ENCODE results near the gene CTTNBP2.

CTTNBP2 gene

DNA sequence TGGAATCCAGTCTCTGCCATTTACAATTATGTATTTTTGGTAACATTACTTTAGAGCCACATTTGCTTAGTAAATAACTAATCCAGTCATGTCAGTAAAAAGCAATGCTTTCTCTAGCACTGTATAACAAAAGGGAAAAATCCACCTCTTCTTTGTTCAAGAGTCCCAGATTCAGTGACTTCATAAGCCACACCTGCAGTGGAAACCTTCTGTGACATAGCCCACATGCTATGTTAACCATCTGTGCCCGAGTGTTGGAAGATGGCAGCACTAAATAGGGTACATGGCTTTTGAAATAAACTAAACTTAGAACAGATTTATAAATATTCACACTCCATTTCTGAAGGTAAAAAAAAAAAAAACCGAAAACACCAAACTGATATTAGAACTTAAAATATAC is 83.0 kb downstream of the CTTNBP2 start:
- in situ Hi-C loops (cut with MboI; ENCODE audit: low sequenced_read_pairs): no loop called here

DNA sequence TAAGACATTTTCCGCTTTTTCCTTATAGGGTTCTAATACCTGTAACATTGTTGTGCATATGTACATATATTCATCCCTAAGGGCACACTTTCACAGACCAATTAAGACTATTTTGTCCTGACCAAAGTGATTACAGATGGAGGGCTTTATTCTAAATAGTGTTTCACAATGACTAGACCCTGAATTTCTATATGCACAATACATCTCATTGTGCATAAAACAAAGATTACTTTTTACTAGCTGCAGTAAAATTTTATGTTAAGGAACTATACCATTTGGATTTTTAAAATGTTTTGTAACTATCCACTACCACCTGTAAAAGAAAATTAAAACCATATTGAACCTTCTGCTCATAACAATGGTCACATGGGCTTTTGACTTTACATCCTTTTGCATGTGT is 87.8 kb downstream of the CTTNBP2 start:
- in situ Hi-C loops (cut with MboI; ENCODE audit: low sequenced_read_pairs): no loop called here

DNA sequence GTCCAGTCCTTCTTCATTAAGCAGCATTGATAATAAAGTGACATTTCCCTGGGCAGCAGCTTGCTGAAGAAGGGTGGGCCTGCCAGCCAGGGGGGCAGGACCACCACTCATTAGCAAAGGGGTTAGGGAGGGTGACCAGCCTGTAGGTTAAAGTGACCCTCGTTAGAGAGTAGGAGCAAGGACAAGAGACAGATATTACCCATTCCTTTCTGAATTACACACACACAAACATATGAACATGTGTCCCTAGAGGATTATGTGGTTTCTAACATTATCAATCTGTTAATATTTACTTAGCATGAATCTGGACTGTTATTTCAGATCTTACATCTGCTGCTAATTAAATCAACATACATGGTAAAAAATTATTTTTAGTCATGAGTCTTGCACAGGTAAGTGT is 88.9 kb downstream of the CTTNBP2 start:
- in situ Hi-C loops (cut with MboI; ENCODE audit: low sequenced_read_pairs): no loop called here

DNA sequence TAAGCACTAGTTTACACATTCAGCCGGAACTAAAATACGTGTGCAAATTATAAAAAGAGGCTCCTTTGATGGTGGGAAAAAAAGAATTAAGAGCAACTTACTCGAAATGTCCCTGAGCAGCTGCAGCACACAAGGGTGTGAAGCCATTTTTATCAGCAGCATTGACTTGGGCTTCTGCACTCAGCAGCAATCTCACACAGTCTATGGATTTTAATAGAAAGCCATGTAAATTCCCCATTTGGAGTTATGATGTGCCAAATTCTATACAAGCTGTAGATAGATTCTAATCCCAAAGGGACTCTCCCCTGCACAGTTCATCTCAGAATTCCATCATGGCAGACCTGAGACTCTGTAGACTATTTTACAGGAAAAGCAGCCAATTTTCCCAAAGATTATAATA is 90.5 kb downstream of the CTTNBP2 start:
- in situ Hi-C loops (cut with MboI; ENCODE audit: low sequenced_read_pairs): no loop called here

DNA sequence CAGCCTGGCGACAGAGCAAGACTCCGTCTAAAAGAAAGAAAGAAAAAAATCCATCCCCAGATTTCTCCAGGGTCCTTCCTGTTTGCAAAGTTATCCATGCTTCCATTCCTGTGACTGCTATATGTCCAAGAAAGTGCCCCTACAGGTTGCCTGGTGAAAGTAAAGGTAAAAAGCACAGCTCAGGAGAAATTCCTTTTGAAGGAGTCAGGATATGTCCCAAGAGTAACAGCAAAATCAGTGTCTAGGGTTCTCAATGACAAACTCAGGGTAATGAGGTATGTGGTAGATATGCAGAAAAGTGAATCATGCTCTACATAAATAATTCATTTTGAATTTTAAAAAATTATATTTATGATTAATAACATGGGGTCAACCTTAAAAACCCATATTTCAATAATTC is 91.5 kb downstream of the CTTNBP2 start:
- in situ Hi-C loops (cut with MboI; ENCODE audit: low sequenced_read_pairs): no loop called here

DNA sequence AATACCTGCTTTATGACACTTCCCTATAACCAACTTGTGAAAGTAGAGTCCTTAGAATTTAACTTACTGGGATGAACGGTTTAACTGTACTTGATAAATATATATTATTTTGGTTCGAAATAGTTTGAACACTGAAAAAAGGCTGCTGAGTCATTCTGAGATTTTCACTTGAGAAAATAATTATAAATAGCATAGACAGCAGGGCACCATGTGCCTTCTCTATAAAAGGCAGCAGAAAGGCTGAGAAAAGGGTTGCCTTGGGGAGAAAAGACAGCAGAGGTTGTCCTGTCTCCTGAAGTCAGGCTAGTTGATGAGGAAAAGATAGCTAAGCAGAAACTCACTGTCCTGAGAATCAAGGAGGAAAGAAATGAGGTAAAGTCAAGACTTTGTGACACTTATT is 92.4 kb downstream of the CTTNBP2 start:
- in situ Hi-C loops (cut with MboI; ENCODE audit: low sequenced_read_pairs): no loop called here

DNA sequence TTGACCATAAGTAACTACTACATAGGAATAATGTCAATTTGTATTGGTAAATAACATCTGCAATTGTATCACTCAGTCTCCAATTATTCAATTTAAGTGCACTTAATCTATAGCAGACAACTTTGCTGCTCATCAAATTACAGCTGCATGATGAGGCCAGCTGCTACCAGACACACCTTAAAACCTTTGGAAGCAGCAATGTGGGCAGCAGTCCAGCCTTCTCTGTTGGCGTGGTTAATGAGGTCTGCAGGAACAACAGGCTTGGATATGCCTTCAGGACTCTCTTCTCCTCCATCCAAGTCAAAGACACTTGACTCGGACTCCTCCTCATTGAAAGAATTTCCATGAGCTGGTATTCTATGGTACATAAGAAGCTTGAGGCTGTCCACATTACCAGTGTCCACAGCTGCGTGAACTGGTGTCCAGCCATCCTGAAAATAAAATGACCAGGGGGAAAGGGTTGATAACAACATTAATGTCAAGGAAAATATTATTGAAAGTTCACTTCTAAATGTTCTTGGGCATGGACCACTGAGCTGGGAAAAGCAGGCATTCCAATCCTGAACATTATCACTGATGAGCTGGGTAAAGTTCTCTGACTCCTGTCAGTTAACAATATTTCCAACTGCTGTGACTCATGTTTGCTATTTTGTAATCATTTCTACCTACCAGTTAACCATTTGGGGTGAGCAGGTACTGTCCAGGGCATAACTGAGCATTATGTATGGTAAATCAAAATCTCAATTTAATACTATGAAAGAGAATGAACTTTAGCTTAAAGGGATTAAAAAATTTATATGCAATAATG is 95.7 kb downstream of the CTTNBP2 start:
- in situ Hi-C loops (cut with MboI; ENCODE audit: low sequenced_read_pairs): no loop called here

DNA sequence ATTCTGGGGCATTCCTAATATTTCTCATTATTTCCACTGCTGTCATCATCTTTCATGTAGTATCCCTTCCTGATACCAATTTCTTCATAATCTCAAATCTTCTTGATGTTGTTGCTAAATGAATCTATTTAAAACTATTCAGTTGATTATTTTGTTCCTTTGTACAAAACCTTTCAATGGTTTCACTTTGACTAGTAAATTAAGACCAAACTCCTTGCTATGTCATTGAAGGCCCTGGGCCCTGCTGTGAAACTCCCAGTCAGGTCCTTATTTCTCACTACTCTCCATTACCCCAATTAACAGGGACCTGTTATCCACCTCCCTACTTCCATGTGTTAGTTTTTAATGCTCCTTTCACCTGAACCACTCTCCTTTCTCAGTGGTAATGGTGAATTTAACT is 97.0 kb downstream of the CTTNBP2 start:
- in situ Hi-C loops (cut with MboI; ENCODE audit: low sequenced_read_pairs): no loop called here

DNA sequence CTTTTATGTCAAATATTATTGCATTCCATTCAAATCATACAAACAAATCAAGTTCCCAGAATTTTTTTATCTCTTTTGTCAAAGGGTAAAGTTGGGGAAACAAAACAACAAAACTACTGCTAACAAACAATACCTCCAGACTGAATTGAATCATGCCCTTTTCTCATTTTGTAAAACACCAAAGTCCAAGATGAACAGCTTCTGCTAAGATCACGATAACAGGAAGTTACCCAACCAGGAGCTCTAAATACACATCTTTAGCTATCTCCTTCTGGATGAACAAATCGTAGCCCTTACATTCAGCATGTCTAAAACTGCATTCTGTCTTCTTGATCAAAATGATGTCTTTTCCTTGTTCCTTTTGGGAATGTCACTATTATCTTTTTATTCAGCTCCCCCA is 97.4 kb downstream of the CTTNBP2 start:
- in situ Hi-C loops (cut with MboI; ENCODE audit: low sequenced_read_pairs): no loop called here

DNA sequence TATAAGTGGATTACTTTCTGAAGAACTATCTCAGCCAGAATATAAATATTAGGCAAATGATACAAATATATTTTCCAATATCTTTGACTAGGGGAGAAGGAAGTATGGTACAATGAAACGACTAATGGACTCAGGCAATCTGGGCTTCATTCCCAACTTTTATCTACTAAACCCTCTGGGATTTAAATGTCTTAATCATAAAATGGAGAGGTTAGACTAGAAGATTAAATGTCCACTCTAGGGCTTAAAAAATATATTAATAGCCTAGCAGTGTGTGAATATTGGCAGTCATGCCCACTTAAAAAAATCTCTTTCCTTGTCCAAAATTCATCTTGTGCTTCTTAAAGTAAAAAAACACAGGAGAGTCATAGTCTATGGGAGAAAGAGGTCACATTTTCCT is 98.3 kb downstream of the CTTNBP2 start:
- in situ Hi-C loops (cut with MboI; ENCODE audit: low sequenced_read_pairs): no loop called here

DNA sequence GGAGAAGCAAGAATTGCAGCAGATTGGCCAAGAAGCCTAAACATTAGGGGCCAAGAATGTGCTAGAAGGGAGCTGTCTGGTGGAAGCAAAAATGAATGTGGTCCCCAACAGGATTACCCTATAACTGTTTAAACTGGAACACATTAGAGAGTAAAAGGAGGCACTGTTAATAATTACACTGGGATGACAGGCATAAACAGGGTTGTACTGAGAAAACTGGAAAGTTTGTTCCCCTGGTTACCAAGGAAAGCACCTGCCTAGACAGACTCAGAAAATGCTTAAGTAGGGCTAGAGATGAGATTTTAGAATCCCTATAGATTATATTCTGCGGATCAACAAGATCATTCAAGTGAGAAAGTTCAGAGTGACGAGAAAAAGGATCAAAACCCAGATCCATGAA is 100.8 kb downstream of the CTTNBP2 start:
- in situ Hi-C loops (cut with MboI; ENCODE audit: low sequenced_read_pairs): no loop called here

DNA sequence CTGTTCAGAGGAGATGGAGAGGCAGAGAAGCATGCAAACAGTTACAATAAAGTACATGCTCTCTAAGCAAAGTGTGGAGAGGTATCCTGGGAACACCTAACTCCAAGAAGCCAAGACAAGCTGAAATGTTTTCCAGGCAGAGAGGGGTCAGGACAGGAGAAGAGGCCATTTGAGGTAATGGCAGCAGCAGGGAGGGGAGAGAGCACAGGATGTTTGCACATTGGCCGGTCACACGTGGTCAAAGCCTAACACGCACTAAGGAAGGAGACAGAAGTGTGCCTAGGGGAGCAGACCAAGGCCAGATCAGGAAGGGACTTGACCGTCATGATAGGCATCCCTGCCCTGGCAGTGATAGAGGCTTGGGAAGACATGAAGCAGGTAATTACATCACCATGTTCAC is 101.5 kb downstream of the CTTNBP2 start:
- in situ Hi-C loops (cut with MboI; ENCODE audit: low sequenced_read_pairs): no loop called here

DNA sequence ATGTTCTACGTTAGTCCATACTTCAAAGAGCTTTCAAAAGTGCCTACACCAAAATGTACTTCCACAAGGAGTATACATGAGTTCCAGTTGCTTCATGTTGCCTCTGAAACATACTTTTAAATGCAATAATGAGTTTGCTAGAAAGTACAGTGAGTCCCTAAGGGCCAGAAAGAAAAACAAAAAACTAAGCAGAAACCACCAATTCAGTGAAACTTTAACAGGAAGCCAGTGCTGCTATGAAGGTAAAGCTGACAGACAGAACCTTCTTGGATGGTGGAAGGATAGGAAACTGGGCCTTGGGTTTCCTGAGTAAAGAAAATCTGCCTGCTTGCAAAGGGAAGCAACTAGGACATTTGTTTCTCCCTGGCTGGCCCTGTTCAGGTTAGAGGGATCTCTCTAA is 104.2 kb downstream of the CTTNBP2 start:
- in situ Hi-C loops (cut with MboI; ENCODE audit: low sequenced_read_pairs): no loop called here

DNA sequence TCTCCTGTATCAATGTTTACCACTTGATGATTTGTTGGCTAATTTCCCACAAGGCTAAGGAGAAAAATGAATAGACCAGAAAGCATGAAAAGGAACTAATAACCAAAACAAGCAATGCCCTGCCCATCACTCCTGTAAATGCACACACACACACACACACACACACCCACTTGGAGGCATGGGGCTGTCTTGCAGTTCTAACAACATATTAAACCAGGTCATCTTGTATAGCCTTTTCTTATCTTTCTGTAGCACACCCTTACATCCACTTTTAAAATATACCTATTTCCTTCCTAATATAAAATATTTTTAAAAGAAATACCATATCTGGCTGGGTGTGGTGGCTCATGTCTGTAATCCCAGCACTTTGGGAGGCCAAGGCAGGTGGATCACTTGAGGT is 105.3 kb downstream of the CTTNBP2 start:
- in situ Hi-C loops (cut with MboI; ENCODE audit: low sequenced_read_pairs): no loop called here

DNA sequence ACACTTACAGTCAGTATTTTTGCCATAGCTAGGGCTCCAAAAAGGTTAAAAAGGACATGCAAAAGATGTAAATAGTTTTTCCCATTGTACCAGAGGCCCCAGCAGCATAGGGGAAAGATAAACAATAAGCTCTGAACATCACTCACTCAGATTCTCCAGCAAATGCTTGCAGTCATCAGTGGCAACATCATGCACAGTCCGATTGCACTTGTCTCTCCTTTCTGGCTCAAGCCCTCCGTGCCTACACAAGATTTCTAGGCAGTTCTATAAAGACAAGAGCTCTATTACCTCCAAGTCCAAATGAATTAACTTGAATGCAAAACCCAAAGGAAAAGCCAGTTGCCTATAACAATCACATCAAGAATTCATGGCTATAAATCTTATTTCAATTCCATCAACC is 106.3 kb downstream of the CTTNBP2 start:
- in situ Hi-C loops (cut with MboI; ENCODE audit: low sequenced_read_pairs): no loop called here

DNA sequence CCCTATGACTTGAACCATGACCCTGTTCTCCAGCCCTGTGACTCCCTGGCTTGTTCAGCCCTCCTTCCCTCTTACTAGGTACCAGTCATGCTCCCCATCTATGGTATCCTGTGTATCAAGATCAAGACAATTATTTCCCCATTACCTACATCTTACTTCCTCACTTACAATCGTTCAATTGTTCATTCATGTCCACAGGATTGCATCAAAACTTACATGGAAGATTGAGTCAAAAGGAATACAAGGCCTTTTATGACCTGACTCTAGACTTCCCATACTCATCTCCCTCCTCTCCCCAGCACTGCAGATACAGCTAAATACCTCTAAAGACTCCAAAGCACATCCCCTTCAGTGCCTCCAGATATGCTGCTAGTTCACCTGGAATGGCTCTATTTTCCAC is 109.2 kb downstream of the CTTNBP2 start:
- in situ Hi-C loops (cut with MboI; ENCODE audit: low sequenced_read_pairs): no loop called here

DNA sequence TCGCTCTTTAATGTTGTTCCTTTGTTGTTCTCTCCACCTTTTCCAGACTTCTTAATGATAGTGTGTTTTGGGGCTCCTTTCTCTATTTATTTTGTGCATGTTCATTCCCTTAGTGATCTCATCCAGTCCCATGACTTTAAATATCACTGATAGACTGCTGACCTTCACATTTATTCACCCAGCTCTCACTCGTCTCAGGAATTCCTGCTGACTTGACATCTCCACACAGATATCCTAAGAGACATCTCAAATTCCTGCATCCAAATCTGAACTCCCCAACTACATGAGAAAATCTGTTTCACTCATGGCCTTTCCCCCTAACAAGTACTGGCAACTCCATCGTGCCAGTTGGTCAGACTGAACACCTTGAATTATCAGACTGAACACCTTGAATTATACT is 111.2 kb downstream of the CTTNBP2 start:
- in situ Hi-C loops (cut with MboI; ENCODE audit: low sequenced_read_pairs): no loop called here

DNA sequence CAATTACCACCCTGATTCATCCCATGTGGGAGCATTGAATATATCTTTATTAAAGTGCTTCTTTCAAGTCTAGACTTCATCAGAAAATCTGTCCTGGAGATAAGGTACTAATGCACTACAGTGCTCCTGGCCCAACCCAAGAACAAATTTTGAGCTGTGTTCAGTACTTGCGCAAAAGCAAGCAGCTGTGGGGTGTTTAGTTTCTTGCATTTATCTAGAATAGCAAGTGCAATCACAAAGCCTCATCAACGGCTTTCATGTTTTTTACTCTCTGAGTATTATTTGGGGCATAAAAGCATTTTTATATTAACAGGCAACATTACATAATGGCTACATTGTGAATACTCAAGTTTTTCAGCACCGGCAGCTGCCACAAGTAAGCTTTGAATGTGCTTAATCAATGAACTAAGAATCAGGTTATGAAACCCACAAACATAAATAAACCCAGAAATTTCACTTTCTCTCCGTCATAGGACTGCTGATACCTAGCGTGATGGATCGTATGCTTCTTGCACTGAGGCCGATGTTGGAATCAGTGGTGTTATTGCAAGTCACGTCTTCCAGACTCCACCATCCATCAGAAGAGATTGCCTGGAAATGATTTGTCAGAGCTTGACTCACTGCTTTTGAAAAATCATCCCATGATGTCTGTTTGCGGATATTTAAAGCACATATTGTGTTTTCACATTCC is 113.1 kb downstream of the CTTNBP2 start:
- in situ Hi-C loops (cut with MboI; ENCODE audit: low sequenced_read_pairs): no loop called here

DNA sequence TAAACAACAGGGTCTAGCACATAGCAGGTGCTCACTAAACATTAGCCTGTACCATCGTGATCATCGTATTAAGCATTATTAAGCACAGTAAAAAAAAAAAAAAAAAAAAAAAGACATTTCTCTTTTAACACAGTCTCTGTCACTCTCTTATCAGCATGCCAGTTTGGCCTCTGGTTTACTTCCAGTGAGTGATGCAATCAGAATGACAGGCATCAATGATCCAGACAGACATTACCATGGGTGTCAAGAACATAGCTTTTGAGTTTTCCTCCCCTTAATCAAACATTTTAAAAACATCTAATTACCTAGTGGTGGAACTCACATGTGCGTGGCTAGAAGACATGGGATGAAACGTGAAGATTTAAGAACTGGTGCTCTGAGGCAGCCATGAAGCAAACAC is 115.8 kb downstream of the CTTNBP2 start:
- in situ Hi-C loops (cut with MboI; ENCODE audit: low sequenced_read_pairs): no loop called here

DNA sequence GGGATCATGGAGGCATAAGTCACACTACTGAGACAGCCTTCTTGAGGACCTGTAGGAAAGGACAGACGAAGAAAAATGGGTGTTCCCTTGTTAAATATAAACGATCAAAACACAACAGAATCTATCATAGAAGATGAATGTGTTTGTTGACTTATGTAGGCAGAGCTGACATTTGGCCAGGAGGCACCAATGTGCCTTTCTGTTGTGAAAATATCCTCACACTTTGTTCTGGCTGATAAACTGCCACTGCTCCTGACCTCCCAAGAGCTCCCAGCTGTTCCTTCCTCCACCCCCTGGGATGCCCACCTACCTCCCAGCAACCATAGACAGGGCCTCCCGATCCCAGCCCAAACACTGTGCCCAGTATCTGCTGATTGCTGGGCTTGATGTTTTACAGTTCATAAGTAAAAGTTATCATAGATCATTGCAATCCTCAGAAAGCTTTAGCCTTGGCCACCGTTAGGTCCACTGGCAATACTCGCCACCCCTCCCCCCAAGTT is 116.6 kb downstream of the CTTNBP2 start:
- in situ Hi-C loops (cut with MboI; ENCODE audit: low sequenced_read_pairs): no loop called here

DNA sequence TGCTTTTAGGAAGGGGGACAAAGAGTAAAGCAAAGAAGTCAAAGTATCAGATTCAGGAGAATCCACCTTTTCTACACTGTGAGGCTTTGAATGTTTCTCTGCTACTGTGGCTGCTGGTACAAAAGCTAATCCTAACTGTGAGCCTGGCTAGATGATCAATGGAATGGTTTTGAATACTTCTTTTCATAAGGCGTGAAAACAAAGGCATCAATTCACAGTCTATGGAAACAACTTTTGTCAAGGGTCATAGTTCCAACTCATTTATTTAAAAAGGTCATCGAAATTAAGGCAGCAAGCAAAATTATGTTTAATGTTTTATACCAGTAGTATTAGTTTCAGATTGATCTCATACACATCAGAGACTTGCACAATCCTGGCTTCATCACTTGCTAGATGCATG is 118.1 kb downstream of the CTTNBP2 start:
- in situ Hi-C loops (cut with MboI; ENCODE audit: low sequenced_read_pairs): no loop called here

DNA sequence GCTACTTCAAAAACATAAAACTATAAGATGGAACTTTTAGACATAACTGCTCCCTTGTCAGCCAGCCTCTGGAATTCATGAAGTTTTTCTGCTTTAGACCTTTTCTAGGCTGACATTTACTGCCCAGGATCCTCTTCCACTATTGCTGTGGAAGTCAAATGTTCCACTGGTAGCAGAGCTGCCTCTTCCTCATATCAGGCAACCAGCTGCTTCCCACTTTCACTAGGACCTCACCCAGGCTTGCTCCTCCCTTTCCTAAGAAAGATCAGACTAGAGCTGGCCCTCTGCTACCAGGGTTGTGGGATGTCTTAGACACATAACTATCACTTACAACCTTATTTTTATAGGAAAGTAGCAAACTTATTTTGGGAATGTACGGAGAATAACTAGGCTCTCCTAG is 121.5 kb downstream of the CTTNBP2 start:
- in situ Hi-C loops (cut with MboI; ENCODE audit: low sequenced_read_pairs): no loop called here

Measured in HL-60/S4 treated with retinoic acid at 250 ng/mL for 4 days and 3 days (cell line).